CD4-positive, alpha-beta T cell treated with Interleukin-1 beta for 1 hour (primary cell): ENCODE data around the gene LPO.

Experiments
- DNase-seq, 2 donors: peaks; one replicate each; pipeline ENCODE4 v3.0.0-alpha.2; 2020 to 2022

Gene LPO

GRCh38 chr17:58306131-58306951 is 68.0 kb downstream of the LPO start:
- DNase-seq: no peak

DNA sequence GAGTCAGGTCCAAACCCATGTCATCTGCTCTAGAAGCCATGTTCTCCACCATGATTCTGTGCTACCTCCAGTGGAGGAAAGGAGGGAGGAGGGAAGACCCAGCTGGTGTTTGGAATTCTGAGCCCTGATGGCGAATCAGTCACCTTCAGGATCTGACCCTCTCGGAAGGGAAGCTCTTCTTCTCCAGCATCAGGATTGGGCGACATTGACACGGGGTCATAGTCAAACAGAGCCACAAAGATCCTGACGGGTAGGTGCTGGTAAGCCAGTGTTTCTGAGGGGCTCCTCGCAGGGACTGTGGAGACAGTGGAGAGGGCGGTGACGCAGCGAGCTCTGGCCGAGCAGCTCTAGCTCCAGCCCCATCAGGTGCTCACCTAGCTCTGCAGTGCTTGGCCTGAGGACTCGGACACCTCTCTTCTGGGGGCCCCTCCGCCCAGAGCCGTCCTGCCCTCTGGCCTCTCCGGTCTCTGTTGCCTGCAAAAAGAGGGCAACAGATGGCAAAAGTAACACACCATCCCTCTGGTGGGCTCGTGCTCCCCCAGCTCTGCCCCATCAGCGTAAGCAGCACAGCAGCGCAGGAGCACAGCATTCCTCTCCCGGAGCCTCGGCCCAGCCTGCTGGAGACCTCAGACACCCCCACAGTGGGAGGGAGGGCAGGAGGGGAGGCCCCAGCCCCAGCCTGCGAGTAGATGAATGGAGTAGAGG is 69.2 kb downstream of the LPO start:
- DNase-seq: no peak

GRCh38 chr17:58308173-58308984 is 70.0 kb downstream of the LPO start:
- DNase-seq: peak in 1 of 2 donors; percentile 37

- DNase-seq: no peak
These were observed 70.9 kb downstream of the LPO start for GRCh38 chr17:58308985-58309917.

DNA sequence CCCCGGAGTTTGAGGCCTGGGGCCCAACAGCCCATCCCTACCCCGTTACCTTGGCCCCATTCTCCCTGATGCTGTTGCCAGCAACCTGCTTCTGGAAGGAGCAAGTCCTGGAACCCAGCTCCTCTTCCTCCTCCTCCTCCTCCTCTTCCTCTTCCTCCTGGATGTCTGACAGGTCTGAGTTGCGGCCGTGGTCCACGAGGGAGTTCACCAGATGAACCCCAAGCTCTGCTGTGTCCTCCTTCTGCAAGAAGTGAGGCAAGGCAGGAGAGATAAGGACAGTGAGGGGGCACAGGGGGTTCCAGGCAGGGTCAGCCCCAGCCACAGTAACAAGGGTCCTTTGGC is 71.5 kb downstream of the LPO start:
- DNase-seq: no peak

DNA sequence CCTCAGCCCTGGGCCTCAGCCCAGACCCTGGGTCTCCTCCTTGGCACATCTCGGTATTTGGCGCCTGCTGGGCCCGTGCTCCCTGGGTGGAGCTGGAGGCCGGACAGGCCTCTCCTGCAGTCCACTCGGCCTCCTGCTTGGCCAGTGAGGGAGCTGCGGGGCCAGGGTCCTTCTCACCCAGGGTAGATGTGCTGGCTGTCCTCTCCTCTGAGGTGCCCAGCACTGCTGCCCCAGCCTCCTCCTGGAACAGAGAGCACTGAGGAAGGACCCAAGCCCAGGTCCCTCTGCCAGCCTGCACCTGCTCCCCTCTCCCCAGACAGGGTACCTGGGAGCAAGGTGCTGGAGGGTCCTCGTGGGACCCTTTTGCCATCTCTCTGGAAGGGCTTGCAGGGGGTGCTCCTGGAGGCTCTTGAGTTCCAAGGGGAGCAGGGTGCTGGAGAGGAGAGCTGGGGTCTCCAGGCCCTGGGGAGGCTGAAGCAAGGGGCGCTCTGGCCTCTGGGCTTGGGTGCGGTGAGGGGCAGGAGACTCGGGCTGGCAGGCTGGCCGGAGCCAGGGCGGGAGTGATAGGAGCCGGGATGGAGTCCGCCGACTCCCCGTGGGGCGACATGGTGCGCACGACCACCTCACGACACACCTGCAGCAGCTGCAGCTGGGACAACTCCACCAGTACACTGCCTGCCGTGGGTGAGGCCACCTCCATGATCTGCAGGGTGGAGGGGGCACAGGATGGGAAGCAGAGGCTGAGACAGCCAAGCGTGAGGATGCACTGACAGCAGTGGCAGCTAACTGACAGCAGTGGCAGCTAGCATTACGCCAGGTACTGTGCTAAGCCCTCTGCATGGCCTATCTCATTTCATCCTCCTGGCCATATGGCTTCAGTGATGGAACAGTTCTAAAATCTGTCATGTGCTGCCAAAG is 72.4 kb downstream of the LPO start:
- DNase-seq: no peak

- DNase-seq: no peak
These were observed 73.1 kb downstream of the LPO start for GRCh38 chr17:58311429-58311894.

DNA sequence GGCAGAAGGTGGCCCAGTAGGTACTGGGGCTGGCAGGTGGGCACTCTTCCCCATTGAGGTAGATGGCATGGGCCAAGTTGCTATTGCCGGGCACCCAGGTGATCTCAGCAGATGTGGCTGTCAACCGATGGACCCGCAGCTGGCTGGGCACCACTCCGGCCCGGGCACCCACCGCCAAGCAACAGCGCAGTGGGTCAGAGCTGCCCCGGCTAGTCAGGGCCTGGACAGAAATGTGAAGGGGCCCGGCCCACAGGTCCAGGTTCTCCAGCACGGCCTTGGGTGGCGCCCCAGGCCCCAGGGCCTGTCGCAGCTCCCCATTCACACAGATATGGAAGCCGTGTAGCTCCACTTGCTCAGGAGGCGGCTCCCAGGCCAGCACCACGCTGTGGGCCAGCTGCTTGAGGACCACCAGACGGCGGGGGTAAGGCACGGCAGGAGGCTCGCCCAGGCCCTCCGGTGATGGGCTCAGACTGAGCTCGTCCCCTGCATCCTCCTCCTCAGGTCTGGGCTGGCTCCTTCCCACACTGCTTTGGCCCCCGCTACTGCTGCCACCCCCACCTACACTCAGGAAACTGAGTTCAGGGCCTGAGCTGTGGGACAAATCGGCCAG is 73.7 kb downstream of the LPO start:
- DNase-seq: no peak

DNA sequence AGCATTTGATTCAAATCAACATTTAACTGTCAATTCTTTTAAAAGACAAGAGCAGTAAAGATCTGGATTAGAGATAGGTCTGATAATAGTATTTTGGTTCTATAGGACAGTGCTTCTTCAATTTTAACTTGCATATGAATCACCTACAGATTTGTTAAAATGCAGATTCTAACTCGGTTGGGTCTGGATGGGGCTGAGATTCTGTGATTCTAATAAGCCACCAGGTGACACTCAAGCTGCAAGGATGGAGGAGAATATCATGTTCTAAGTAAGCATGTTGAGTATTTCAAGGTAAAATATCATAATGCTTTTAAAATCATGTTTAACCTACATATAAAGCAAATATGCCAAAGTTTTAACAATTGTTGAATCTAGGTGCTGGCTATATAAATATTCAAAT is 74.4 kb downstream of the LPO start:
- no peak for DNase-seq

- DNase-seq: no peak
These were observed 75.7 kb downstream of the LPO start for GRCh38 chr17:58313815-58314705.

DNA sequence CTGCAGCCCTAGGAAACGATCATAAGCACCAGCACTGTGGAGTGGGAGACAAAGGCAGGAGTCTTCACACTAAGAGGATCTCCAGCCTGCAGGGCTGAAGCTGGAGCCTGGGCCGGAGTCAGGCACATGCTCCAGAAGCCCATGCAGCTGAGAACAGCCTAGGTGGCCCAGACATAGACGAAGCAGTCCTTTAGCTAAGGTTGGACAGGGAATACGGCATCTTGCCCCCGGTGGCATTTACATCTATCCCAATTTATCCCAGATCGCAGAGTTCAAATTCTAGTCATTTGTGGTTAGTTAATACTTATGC is 76.3 kb downstream of the LPO start:
- DNase-seq: no peak

DNA sequence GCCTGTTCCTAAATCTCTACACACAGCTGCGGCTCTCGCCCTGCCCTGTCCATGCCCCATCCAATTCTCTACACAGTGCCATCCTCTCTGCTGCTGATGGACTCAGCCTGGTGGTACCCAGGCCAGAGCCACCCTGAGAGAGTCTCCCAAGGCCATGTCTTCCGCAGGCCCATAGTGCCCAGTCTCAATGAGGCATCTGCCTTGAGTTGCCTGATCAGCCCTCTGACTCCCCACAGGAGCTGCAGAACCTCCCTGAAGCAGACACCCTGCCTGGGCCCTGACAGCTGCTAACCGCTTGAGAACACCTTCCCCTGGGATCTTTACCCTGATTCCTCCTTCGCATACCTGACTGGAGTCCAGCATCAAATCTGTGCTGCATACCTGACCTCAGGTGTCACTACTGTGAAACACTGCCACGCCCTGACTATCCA is 76.9 kb downstream of the LPO start:
- DNase-seq: no peak

GRCh38 chr17:58315750-58316149 is 77.4 kb downstream of the LPO start:
- DNase-seq: no peak

DNA sequence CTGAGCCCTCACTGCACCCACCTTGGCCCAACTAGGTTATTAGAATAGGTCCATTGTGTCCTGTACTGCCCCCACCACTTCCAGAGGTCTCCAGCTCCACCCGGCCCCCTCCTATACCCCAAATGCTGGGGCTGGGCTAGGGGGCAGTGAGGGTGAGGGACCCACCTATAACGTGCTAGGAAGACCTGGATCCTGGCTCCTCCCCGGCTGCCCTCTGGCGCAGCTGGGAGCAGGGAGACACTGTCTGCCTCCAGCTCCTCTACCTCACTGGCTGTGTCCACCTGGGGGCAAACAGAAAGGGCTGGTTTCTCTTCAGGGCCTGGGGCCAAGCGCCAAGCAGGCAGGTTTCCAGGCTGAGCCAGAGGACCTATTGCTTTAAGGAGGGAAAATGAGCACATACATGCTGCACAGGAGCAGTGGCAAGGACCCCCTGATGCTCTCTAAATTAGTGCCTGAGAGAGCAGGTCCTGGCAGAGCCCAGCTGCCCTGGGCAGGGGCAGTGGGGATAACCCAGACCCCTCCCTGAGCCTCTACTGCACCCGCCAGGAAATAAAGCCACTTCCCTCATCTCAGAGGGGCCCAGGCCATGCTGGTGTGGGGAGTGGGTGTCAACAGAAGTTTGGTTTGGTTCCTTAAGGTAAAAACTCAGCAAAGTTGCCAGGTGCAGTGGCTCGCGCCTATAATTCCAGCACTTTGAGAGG is 78.0 kb downstream of the LPO start:
- DNase-seq: no peak

DNA sequence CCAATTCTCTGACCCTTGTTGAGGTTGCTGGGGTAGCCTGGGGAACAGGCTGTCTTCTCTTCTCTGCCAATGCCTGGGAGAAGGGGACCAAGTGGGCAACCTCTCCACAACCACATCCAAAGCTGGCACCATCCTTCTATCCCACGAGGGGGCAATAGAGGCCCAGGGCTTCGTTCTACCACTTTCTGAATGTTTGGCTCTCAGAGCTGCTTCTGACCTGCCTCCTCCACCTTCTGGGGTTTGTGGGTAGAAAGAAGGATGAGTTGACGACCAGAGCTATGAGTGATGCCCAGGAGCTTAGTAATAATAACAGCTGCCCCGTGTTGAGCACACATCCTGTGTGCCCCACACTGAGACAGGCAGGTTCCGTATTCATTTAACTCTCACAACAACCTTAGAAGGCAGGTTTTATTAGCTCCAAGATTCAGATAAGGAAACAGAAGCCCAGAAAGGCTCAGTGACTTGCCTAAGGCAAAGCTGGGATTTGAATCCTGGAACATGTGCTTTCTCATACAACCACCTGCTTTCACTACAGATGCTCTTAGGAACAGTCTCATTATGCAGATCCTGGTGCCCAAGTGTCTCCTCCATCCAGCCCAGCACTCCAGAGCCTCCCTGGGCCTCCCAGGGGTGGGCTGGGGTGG is 79.2 kb downstream of the LPO start:
- peak; percentile 83 to 86 for DNase-seq

GRCh38 chr17:58318065-58318481 is 79.7 kb downstream of the LPO start:
- no peak for DNase-seq
